Loucy (cell line): ENCODE data around the gene IGFBP6.

ENCODE experiments used
- EZH2phosphoT487 ChIP-seq: fragments of 200-600 bp; IDR thresholded peaks from 2 replicates; pipeline ENCODE4 v1.6.1; 2018; ENCODE audit warnings: antibody characterized with exemption, mild to moderate bottlenecking, moderate library complexity, borderline replicate concordance
- TF ChIP-seq, protein P1 (sequence below): fragments of 200-600 bp; sonication (generic); conservative IDR thresholded peaks from 2 replicates; pipeline ENCODE4 v1.5.1; 2014; ENCODE audit warnings: mild to moderate bottlenecking, antibody characterized with exemption, low read length

DNA sequence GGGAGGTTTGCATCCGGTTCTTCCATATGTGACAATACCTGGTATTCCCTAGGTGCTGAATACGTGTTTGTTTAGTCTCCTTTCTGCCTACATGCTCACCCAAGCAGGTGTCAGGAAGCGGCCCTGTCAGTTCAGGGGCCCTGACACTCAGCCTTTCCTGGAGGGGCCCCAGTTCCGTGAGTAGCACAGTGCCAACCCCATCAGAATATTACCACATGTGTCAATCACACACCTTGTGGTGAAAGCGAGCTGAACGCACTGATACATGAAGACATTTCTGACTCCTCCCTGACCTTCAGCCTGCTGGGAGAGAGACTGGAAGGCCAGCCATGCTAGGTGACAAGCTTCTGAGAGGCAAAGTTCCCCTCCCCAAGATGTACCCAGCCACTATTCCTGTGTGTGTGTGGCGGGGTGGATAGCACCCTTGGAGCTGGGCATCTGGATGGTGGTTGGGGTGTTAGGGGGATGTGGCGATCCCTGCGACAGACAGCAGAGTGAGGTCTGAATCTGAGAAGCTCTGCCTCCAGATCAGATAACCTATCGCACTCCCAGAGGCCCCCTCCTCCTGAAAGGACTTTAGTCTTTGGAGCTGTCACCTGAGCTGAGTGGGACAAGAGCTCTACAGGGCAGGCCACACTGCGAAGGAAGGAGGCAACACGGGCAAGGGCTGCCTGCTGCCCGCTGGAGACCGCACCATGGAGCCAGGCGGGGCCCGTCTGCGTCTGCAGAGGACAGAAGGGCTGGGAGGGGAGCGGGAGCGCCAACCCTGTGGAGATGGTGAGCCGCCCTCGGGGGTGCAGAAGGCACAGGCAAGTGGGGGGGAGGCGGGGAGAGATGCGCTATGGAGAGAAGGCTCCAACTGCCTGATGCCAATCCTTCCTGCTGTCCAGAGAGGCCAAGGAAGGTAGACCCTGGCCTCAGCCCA lies 5.7 kb downstream of the IGFBP6 start, which contains the start of gene SOAT2:
- TF ChIP-seq, protein P1, sequence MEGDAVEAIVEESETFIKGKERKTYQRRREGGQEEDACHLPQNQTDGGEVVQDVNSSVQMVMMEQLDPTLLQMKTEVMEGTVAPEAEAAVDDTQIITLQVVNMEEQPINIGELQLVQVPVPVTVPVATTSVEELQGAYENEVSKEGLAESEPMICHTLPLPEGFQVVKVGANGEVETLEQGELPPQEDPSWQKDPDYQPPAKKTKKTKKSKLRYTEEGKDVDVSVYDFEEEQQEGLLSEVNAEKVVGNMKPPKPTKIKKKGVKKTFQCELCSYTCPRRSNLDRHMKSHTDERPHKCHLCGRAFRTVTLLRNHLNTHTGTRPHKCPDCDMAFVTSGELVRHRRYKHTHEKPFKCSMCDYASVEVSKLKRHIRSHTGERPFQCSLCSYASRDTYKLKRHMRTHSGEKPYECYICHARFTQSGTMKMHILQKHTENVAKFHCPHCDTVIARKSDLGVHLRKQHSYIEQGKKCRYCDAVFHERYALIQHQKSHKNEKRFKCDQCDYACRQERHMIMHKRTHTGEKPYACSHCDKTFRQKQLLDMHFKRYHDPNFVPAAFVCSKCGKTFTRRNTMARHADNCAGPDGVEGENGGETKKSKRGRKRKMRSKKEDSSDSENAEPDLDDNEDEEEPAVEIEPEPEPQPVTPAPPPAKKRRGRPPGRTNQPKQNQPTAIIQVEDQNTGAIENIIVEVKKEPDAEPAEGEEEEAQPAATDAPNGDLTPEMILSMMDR = no peak
- no peak for TF ChIP-seq EZH2phosphoT487
